NOMO-1 treated with dmso at 0.1 percent for 144 hours (cell line): ENCODE measurements around the gene CDK15.

ENCODE experiments used
- DNase-seq: peaks from one replicate; lab custom pipeline; 2025; ENCODE audit not compliant: unreplicated experiment; lab: John Stamatoyannopoulos, UW

CDK15 gene

DNA sequence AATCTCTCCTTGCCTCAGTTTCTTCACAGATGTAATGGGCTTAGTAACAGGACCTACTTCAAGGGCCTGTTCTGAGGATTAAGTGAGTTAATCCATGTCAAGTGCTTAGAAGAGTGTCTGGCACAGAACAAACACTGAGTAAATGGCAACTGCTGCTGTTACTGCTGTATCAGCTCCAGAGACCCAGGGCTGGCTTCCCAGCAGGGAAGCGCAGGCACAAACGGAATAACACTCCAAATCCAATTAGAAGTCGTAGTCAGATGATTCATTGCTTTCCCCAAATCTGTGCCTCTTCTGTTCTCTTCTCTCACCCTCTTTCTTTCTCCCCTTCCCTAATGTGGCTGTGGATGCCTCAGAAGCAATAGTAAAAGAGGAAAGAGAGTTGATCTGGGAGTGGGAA lies 126.2 kb downstream of the CDK15 start:
- DNase-seq: no peak

DNA sequence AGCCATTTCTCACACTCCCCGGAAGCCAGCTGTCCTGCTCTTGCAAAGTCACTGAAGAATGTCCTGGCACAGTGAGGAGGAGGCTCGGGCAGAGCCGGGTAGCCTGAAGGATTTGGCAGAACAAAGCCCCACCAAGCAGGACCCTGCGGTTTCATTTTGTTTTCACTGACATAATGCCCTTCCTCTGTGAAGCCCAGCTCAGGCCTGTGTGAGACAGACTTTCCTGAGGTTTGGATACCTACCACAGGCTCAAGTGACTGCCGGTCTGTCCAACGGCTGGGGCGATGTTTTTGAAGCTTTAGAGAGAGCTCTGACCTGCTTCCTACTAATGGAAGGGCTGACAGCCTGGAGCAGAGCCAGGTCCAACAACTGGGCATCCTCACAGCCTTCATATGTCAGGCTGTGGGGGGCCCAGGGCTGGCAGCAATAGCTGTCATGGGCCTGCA lies 127.5 kb downstream of the CDK15 start:
- no peak for DNase-seq

- DNase-seq: no peak
These were observed 130.5 kb downstream of the CDK15 start for GRCh38 chr2:201936817-201937216.

GRCh38 chr2:201937343-201937742 lies 131.0 kb downstream of the CDK15 start:
- DNase-seq: no peak

DNA sequence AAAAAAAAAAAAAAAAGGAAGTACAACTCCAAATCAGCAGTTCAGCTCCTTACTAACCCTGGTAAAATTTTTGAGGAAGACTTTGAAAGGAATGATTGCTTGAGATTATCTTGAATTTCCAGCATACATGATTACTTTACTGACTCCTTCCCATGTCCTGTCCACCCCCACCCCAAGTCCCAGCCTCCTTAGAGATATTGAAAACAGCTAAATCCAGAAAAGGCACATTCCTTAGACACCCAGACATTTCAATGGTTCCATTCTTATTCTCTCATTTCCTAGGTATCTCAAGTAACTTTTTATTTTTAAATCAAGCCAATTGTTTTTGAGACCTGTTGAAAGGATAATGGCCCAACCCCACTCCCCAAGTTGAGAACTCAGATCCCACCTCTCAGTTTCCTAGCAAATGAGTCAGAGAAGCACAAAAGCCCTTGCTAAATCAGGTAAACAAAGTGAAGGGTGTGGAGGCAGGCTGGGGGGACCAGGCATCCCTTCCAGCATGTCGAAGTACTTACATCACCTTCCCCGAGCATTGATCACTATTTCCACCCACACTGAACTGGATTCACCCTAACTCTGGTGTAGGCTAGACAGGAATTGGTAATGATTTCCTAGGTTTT lies 131.9 kb downstream of the CDK15 start:
- no peak for DNase-seq

- no peak for DNase-seq
These were observed 132.4 kb downstream of the CDK15 start for GRCh38 chr2:201938781-201939180.

DNA sequence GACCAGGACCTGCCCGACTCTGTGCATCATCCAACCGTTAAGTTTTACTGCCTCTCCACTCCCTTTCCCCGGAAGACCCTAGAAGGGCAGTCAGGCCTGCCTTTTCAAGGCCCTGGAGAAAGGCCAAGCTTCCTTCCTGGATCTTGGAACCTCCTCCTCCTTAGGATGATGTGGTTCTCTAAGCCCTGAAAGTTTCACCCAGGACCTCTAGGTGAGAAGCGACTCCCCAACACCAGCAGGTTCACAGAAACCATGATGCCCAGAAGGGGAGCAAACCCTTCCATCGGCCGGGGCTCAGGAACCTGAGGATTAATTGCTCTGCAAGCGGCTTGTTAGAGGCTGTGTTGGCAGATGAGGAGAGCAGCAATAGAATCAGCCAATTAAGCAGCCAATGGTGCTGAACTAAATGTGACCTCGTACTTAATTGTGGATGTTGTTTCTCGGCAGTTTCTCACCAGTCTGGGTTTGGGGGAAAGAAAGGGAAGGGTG lies 133.2 kb downstream of the CDK15 start:
- no peak for DNase-seq

DNA sequence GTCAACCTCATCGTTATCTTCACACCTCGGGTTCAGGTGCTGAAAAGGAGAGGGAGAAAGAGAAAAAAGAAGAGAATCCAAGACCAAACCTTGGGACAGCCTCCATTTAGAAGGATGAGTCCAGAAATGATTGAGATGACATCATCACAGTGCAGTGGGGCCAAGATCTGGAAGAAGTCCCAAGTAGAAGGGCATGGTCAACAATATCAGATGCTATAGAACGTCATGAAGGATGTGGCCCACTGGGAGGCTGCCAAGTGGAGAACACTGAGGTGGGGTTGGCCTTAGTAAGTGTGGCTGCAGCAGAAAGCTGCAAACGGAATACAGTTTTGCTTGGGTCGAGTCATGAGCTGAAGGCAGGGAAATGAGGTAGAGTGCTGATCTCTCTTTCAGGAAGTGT lies 136.2 kb downstream of the CDK15 start:
- no peak for DNase-seq
